ENCODE measurements around the gene PTRH1.

The PTRH1 gene

DNA sequence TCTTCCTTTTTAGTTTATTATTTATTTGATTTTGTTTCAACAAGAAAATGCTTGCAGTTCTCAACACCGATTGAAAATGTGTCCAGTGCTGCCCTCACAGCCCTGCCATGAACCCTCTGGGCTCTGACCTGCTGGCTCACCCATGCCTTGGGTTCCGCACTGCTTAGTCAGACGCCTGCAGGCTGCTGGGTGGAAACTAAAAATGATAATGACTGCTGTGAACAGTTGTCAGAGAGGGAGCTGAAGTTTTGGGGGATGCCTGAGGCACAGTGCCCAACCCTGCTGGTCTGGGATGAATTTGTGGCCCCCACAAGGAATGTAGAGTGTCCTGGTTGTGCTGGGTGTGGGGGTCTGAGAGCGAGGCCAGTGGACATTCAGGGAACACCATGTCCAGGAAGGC lies 30.9 kb downstream of the PTRH1 start:
- POLR2A ChIA-PET = interaction anchor here (1.6 to 1.7 kb wide), 2 partner anchors 8 to 17 kb away, joined by 3 to 5 read pairs; no protein-coding TSS in a partner anchor
- DNase-seq (ENCODE audit: low read depth, low spot score) = no peak
- TF ChIP-seq, protein P1, sequence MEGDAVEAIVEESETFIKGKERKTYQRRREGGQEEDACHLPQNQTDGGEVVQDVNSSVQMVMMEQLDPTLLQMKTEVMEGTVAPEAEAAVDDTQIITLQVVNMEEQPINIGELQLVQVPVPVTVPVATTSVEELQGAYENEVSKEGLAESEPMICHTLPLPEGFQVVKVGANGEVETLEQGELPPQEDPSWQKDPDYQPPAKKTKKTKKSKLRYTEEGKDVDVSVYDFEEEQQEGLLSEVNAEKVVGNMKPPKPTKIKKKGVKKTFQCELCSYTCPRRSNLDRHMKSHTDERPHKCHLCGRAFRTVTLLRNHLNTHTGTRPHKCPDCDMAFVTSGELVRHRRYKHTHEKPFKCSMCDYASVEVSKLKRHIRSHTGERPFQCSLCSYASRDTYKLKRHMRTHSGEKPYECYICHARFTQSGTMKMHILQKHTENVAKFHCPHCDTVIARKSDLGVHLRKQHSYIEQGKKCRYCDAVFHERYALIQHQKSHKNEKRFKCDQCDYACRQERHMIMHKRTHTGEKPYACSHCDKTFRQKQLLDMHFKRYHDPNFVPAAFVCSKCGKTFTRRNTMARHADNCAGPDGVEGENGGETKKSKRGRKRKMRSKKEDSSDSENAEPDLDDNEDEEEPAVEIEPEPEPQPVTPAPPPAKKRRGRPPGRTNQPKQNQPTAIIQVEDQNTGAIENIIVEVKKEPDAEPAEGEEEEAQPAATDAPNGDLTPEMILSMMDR (IDR thresholded peaks at IDR 0.05; ENCODE audit: insufficient read depth, low read length, missing control alignments) = no peak
- CTCF ChIA-PET = interaction anchor here (0.6 to 2.3 kb wide), 8 partner anchors 16 to 237 kb away, joined by 3 to 6 read pairs (median 4); partner anchors contain the start of genes PTRH1, TOR2A and TTC16
- no peak overlapping the region for H3K4me3 ChIP-seq (ENCODE audit: low read depth, low read length)

DNA sequence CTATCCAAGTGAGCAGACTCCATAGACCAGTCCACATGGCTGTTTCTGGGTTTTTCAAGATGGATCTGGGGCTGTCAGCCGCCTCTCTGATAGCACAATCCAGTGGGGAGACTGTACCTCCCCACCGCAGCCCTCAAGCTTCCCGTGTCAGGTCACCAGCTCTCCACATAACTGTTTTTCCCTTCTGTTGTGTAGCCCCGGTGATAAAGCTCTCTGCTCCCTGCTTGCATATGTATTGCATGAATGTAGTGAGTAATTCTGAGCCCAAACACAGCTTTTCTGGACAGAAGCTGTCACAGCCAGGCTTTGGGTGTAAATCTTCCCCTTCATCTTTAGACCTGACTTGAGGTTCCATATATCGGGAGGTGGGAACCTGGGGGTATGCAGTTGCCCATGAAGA lies 31.7 kb downstream of the PTRH1 start:
- ChIA-PET CTCF (interaction anchor here (0.9 to 1.4 kb wide), 7 partner anchors 11 to 186 kb away, joined by 3 to 5 read pairs (median 3); partner anchors contain the start of genes PTRH1, TOR2A and TTC16), POLR2A (interaction anchor here (0.5 to 1.7 kb wide), 6 partner anchors 9 to 109 kb away, joined by 3 to 5 read pairs (median 3); no protein-coding TSS in a partner anchor)
- TF ChIP-seq, protein P1 (IDR thresholded peaks at IDR 0.05; ENCODE audit: insufficient read depth, low read length, missing control alignments) = no peak
- peak; percentile 44 for DNase-seq (ENCODE audit: low read depth, low spot score)
- no peak overlapping the region for H3K4me3 ChIP-seq (ENCODE audit: low read depth, low read length)

DNA sequence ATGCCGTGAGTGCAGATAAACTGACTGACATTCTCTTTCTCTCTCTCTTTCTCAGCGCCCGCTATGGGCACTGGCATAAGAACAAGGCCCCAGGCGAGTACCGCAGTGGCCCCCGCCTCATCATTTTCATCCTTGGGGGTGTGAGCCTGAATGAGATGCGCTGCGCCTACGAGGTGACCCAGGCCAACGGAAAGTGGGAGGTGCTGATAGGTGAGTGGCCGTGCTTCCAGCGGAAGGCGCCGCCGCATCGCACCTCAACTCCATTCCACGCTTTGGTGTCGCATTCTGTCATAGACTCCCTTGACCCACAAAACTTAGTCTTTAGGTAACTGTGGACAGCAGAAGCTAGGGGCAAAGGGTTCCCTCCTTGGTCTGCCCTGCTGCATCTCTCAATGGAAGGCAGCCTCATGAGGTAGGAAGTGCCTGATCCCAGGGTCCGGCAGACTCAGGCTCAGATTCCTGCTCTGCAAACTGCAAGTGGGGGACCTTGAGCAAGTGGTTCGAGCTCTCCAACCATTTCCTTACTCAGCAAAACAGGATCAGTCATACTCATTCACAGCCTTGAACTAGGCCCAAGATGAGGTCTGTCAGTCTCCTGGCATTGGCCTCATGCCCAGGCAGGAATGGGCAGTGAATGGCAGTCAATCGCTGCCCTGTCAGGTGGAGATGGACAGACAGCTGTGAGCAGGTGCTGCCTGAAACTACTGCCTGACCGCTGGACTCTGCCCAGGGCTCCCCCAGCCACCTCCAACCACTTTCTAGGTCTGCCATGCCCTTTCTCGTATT lies 32.9 kb downstream of the PTRH1 start:
- no peak for DNase-seq (ENCODE audit: low read depth, low spot score)
- CTCF ChIA-PET = interaction anchor here (1.1 to 1.2 kb wide), 2 partner anchors 13 to 52 kb away, joined by 3 to 5 read pairs; partner anchors contain the start of gene TOR2A
- no peak overlapping the region for H3K4me3 ChIP-seq (ENCODE audit: low read depth, low read length)
- POLR2A ChIA-PET = interaction anchor here (1.7 kb wide), 1 partner anchor 15 kb away, joined by 5 read pairs; no protein-coding TSS in a partner anchor
- TF ChIP-seq, protein P1 (IDR thresholded peaks at IDR 0.05; ENCODE audit: insufficient read depth, low read length, missing control alignments) = no peak

- DNase-seq (ENCODE audit: low read depth, low spot score) = no peak
- no peak overlapping the region for H3K4me3 ChIP-seq (ENCODE audit: low read depth, low read length)
- ChIA-PET CTCF (no interaction called here), POLR2A (no interaction called here)
- TF ChIP-seq, protein P1 (IDR thresholded peaks at IDR 0.05; ENCODE audit: insufficient read depth, low read length, missing control alignments) = no peak
These were observed 34.6 kb downstream of the PTRH1 start for GRCh38 chr9:127680846-127681245.

GRCh38 chr9:127680226-127680625 lies 35.2 kb downstream of the PTRH1 start:
- no peak overlapping the region for H3K4me3 ChIP-seq (ENCODE audit: low read depth, low read length)
- no peak for DNase-seq (ENCODE audit: low read depth, low spot score)
- TF ChIP-seq, protein P1 (IDR thresholded peaks at IDR 0.05; ENCODE audit: insufficient read depth, low read length, missing control alignments) = no peak
- ChIA-PET POLR2A (no interaction called here), CTCF (no interaction called here)

DNA sequence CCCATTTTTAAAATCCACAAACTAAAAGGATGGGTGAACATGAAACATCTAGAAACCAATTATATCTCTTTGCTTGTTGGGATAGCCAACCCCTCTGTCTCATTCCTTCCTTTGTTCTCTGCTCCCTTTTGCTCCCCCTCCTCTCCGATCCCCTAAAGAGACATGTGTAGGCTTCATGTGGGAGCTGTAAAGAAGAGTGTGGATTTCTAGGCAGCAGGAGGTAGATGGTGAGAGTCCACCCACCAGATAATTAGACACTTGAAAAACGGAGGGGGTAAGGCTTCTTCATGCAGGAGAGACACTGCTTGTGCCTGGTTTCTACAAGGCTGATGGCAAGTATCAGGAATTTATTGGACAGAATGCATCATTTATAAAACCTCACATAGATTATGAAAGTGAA lies 36.0 kb downstream of the PTRH1 start:
- CTCF ChIA-PET = no interaction called here
- DNase-seq (ENCODE audit: low read depth, low spot score) = no peak
- TF ChIP-seq, protein P1 (IDR thresholded peaks at IDR 0.05; ENCODE audit: insufficient read depth, low read length, missing control alignments) = no peak
- POLR2A ChIA-PET = no interaction called here
- H3K4me3 ChIP-seq (ENCODE audit: low read depth, low read length) = no peak overlapping the region
